ENCODE data around the gene DNAH2.

Gene DNAH2

GRCh38 chr17:7840441-7840840, 122.9 kb downstream of the DNAH2 start:
- DNase-seq (ENCODE audit: low spot score) = no peak

GRCh38 chr17:7840875-7841274, 123.3 kb downstream of the DNAH2 start:
- no peak for DNase-seq (ENCODE audit: low spot score)

DNA sequence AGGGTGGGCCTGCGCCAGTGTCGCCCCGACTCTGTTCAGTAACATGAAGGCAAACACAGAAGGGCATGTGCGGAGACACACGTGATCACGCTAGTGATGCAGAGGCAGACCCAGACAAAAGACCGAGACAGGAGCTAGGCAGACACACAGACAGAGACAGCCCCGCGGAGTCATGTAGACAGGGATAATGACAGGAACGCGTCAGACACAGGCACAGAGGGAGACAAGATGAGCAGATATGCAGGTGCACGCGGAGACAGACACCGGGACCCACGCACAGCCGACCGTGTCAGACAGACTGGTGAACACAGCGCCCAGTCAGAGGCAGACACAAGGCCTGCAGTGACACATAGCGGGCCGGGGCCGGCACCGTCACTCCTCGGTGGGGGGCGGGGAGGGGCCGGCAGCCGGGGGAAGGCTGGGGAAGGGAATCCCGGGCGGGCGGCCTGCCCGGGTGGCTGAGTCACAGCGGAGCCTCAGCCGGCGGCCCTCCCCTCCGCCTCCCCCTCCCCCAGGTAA, 123.9 kb downstream of the DNAH2 start:
- DNase-seq (ENCODE audit: low spot score) = peak; percentile 94

DNA sequence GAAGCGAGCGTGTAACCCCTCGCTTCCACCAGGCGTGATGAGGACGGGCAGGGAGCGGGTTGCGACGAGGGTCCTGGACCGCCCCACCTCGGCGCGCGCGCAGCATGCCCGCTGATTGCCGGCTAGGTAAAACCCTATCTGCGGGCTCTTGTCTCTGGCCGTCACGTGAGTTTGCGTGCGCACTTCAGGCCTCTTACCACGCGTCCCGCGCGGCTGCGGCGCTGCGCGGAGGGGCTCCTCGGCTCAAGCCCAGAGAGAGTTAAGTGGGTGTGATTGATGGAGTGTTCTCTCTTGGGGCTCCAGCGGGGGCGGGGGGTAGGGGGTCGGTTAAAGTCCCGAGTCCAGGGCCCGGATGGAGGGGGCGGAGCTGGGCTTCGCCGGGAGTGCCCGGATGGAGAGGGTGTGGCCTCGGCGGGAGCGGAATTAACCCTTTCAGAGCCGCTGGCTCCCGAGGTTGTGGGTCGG, 124.4 kb downstream of the DNAH2 start:
- peak; percentile 92 for DNase-seq (ENCODE audit: low spot score)

DNA sequence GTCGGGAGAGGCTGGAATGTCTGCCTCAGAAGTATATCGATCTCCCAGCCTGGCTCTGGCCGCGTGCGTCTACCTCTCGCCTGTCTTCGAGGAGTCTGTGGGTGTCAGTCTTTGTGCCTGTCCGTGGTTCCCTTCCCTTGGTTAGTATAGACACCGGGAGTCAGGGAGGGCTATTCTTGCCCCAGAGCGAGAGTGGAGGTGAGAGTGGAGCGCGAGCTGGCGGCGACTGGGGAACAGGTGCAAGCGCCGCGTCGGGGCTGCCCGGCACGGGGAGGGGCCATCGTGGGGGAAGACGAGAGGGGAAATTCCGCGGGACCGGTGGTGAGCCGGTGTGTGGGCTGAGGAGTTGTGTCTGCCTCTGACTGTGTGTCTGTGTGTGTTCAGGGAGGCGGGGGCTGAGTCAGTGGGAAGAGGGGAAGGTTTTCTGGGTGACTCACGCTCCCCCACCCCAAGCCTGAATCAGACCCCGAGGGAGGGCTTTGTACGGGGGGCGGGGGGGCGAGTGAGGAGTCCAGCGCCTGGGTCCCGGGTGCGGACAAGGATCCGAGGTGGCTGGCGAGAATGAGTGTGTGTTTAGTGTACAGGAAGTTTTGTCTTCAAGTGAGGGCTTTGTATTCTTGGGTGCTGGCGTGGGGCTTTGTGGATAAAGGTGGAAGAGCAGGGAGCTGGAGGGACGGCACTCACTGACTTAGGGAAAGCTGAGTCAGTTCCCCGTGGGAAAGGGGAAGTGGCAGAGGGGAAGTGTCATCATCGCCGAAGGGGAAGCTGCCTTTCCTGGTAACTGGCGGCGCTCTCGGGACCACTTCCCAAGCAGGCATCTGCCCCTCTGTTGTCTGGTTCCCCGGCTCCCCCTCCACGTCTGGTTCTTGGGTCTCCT, 125.1 kb downstream of the DNAH2 start:
- peak; percentile 72 for DNase-seq (ENCODE audit: low spot score)

- DNase-seq (ENCODE audit: low spot score) = no peak
Measured at GRCh38 chr17:7843257-7843535, 125.7 kb downstream of the DNAH2 start.

GRCh38 chr17:7843536-7844291, 126.2 kb downstream of the DNAH2 start:
- peak; percentile 84 for DNase-seq (ENCODE audit: low spot score)

DNA sequence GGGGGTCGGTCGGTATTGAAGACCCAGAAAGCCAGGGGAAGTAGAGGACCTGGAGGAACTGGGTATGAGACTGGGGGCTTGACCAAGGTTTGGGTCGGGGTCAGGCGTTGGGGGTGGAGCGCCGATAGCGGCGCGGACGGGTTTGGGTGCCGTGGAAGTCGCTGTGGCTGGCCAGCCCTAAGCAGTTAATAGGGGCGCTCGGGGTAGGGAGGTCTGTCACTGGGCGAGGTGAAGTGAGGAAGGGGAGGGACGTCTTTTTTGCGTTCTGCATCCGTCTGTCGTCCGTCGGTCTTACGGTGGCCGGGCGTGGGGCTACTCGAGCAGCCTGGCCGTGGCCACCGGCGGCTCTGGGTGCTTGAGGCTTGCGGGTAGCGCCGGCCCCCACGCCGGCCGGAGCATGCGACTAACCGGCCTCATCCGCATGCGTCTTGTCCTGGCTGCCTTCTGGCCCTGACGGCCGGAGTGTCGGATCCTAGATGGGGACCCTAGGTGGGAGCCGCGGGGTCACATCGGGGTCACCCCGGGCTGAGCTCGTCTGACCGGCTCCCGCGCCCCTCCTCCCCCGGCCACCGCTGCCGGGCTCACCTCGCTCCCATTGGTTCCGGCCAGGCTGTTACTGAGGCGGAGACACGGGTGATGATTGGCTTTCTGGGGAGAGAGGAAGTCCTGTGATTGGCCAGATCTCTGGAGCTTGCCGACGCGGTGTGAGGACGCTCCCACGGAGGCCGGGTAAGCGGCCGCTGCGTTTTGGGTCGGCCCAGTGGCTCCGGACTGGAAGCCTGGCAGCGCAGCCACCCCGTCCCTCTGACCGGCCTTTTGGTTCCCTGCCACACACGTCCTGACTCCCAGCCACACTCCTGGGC, 127.0 kb downstream of the DNAH2 start:
- DNase-seq (ENCODE audit: low spot score) = peak; percentile 96

GRCh38 chr17:7845359-7846062, 128.0 kb downstream of the DNAH2 start:
- DNase-seq (ENCODE audit: low spot score) = no peak

- DNase-seq (ENCODE audit: low spot score) = no peak
Measured at GRCh38 chr17:7846063-7846735, 128.7 kb downstream of the DNAH2 start.

- DNase-seq (ENCODE audit: low spot score) = no peak
Measured at GRCh38 chr17:7846765-7847661, 129.5 kb downstream of the DNAH2 start.

DNA sequence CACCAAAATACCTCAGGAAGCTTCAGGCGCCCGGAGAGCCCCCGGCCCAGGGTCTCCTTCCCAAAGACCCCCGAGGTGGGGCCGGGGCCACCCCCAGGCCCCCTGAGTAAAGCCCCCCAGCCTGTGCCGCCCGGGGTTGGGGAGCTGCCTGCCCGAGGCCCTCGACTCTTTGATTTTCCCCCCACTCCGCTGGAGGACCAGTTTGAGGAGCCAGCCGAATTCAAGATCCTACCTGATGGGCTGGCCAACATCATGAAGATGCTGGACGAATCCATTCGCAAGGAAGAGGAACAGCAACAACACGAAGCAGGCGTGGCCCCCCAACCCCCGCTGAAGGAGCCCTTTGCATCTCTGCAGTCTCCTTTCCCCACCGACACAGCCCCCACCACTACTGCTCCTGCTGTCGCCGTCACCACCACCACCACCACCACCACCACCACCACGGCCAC, 130.6 kb downstream of the DNAH2 start:
- DNase-seq (ENCODE audit: low spot score) = no peak

DNA sequence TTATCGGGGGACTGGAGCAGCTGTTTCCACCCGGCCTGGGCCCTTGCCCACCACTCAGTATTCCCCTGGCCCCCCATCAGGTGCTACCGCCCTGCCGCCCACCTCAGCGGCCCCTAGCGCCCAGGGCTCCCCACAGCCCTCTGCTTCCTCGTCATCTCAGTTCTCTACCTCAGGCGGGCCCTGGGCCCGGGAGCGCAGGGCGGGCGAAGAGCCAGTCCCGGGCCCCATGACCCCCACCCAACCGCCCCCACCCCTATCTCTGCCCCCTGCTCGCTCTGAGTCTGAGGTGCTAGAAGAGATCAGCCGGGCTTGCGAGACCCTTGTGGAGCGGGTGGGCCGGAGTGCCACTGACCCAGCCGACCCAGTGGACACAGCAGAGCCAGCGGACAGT, 131.2 kb downstream of the DNAH2 start:
- no peak for DNase-seq (ENCODE audit: low spot score)

DNA sequence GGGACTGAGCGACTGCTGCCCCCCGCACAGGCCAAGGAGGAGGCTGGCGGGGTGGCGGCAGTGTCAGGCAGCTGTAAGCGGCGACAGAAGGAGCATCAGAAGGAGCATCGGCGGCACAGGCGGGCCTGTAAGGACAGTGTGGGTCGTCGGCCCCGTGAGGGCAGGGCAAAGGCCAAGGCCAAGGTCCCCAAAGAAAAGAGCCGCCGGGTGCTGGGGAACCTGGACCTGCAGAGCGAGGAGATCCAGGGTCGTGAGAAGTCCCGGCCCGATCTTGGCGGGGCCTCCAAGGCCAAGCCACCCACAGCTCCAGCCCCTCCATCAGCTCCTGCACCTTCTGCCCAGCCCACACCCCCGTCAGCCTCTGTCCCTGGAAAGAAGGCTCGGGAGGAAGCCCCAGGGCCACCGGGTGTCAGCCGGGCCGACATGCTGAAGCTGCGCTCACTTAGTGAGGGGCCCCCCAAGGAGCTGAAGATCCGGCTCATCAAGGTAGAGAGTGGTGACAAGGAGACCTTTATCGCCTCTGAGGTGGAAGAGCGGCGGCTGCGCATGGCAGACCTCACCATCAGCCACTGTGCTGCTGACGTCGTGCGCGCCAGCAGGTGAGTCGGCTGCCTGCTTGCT, 131.7 kb downstream of the DNAH2 start:
- no peak for DNase-seq (ENCODE audit: low spot score)

DNA sequence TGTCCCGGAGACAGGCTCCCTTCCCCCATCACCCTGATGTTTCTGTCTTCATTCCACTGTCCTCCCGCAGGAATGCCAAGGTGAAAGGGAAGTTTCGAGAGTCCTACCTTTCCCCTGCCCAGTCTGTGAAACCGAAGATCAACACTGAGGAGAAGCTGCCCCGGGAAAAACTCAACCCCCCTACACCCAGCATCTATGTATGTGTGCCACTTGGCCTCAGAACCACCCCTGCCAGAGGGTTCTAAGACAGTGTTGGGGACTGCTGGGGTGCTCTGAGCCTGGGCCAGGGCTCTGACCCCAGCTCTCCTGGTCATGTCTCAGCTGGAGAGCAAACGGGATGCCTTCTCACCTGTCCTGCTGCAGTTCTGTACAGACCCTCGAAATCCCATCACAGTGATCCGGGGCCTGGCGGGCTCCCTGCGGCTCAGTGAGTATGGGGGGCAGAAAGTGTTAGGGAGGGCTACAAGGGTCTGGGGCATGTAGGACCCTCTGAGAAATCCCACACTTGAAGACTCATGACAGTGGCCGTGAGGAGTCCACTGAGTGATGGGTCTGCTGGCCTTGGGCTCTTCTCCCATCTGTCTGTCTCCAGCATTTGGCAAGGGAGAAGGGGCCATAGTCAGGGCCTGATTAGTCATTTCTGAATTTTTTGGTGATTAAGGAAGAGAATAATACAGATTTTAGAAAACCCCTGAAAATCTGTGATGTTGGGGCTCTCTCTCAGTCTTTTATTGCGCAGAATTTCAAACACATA, 132.4 kb downstream of the DNAH2 start:
- no peak for DNase-seq (ENCODE audit: low spot score)

- DNase-seq (ENCODE audit: low spot score) = no peak
Measured at GRCh38 chr17:7850701-7851437, 133.3 kb downstream of the DNAH2 start.

DNA sequence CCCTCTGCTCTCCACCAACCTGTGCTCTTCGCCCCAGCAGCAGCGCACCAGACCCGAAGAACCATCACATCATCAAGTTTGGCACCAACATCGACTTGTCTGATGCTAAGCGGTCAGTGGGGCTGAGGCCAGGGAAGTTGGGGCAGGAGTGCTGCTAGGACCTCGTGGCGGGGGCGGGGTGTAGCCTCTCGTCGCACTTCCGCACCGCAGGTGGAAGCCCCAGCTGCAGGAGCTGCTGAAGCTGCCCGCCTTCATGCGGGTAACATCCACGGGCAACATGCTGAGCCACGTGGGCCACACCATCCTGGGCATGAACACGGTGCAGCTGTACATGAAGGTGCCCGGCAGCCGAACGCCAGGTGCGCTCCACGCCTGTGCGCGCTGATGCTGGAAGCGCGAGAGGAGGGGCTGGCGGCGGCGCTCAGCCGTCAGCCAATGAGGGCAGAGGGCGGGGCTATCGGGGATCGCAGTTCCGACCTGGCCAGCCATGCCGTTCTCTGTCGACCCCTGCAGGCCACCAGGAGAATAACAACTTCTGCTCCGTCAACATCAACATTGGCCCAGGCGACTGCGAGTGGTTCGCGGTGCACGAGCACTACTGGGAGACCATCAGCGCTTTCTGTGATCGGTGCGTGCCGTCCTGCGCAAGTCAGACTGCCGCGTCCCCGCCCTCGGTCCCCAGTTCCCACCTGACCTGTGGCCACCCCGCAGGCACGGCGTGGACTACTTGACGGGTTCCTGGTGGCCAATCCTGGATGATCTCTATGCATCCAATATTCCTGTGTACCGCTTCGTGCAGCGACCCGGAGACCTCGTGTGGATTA, 134.1 kb downstream of the DNAH2 start:
- peak; percentile 94 for DNase-seq (ENCODE audit: low spot score)

Data from GM03348 (cell line).